Suppressor macrophage (primary cell): ENCODE results near the gene CACNA1I.

ENCODE experiments used
- DNase-seq, 4 experiments: peaks; one replicate each; pipeline ENCODE4 v3.0.0-alpha.2; 2020 to 2022

Gene CACNA1I

GRCh38 chr22:39651053-39651996 lies 80.8 kb downstream of the CACNA1I start:
- no peak for DNase-seq

GRCh38 chr22:39652990-39653786 lies 82.6 kb downstream of the CACNA1I start:
- DNase-seq, result no peak

GRCh38 chr22:39653787-39654077 lies 83.2 kb downstream of the CACNA1I start:
- no peak for DNase-seq

GRCh38 chr22:39654131-39654926 lies 83.8 kb downstream of the CACNA1I start:
- no peak for DNase-seq

- no peak for DNase-seq
These were observed 84.5 kb downstream of the CACNA1I start for GRCh38 chr22:39655004-39655579.

- DNase-seq, result no peak
These were observed 85.3 kb downstream of the CACNA1I start for GRCh38 chr22:39655831-39656230.

GRCh38 chr22:39656495-39657490 lies 86.2 kb downstream of the CACNA1I start:
- no peak for DNase-seq

GRCh38 chr22:39658367-39658766 lies 87.8 kb downstream of the CACNA1I start:
- DNase-seq, result no peak

- no peak for DNase-seq
These were observed 88.4 kb downstream of the CACNA1I start for GRCh38 chr22:39658806-39659463.

GRCh38 chr22:39661501-39661841 lies 90.9 kb downstream of the CACNA1I start:
- no peak for DNase-seq

- DNase-seq, result peak in 2 of 4 experiments; percentile 4 to 9
These were observed 91.5 kb downstream of the CACNA1I start for GRCh38 chr22:39661842-39662685.

GRCh38 chr22:39662686-39663052 lies 92.1 kb downstream of the CACNA1I start:
- no peak for DNase-seq

GRCh38 chr22:39663751-39664150 lies 93.2 kb downstream of the CACNA1I start:
- DNase-seq, result no peak

- DNase-seq, result no peak
These were observed 94.1 kb downstream of the CACNA1I start for GRCh38 chr22:39664485-39665200.

GRCh38 chr22:39665229-39665628 lies 94.7 kb downstream of the CACNA1I start:
- no peak for DNase-seq

- no peak for DNase-seq
These were observed 95.3 kb downstream of the CACNA1I start for GRCh38 chr22:39665661-39666431.

GRCh38 chr22:39666495-39666894 lies 95.9 kb downstream of the CACNA1I start:
- no peak for DNase-seq

GRCh38 chr22:39666926-39667325 lies 96.4 kb downstream of the CACNA1I start:
- DNase-seq, result no peak
